Esophagus squamous epithelium (tissue), 5 donors: ENCODE data around the gene SFPQ. TPM values are rescaled to one million over a fixed set of nuclear protein-coding genes. Genes with fewer than 3 reads are reported as not detected.

Experiments
- DNase-seq: peaks from one replicate; lab custom pipeline; 2025; lab: John Stamatoyannopoulos, UW
- H3K27ac ChIP-seq, 4 donors: fragments of 200-600 bp; sonication (generic); one replicate each; pipeline ENCODE4 v1.5.1; 2016 to 2019; ENCODE audit warnings: mild to moderate bottlenecking in 1 of 4
- H3K27me3 ChIP-seq, 4 donors: fragments of 200-600 bp; sonication (generic); 1 replicate in 3 of 4; 2 replicates in 1 of 4; pipeline versions ENCODE4 v1.5.1 to v1.6.0; 2017 to 2021; ENCODE audit warnings: antibody characterized with exemption in 1 of 4
- H3K36me3 ChIP-seq, 3 donors: fragments of 200-600 bp; sonication (generic); one replicate each; pipeline ENCODE4 v1.5.1; 2016 to 2019
- H3K4me1 ChIP-seq, 3 donors: fragments of 200-600 bp; sonication (generic); one replicate each; pipeline ENCODE4 v1.5.1; 2017 to 2019
- H3K4me3 ChIP-seq, 4 donors: fragments of 200-600 bp; sonication (generic); 1 replicate in 3 of 4; 2 replicates in 1 of 4; pipeline ENCODE4 v1.5.1; 2016 to 2019; ENCODE audit warnings: mild to moderate bottlenecking in 2 of 4, moderate library complexity in 1 of 4
- H3K9me3 ChIP-seq, 3 donors: fragments of 200-600 bp; sonication (generic); one replicate each; pipeline ENCODE4 v1.5.1; 2016 to 2019
- CTCF ChIP-seq, 6 experiments: fragments of 450-650 bp in 4 of 6; fragments of 200-600 bp in 2 of 6; sonication (generic) in 2 of 6; IDR thresholded peaks; one replicate each; pipeline ENCODE4 v1.5.1; 2016 to 2019; ENCODE audit warnings: antibody characterized with exemption in 6 of 6, mild to moderate bottlenecking in 4 of 6, moderate library complexity in 4 of 6
- POLR2A ChIP-seq, 4 donors: fragments of 450-650 bp; IDR thresholded peaks; one replicate each; pipeline ENCODE4 v1.6.1; 2017; ENCODE audit warnings: antibody characterized with exemption in 4 of 4, mild to moderate bottlenecking in 4 of 4, moderate library complexity in 3 of 4
- WGBS, 2 donors: methylation state at CpG; one replicate each; pipeline ENCODE4 v1.1.5; 2018; 5-methylcytosine and 5-hydroxymethylcytosine counted together
- intact Hi-C: fragments of 100-400 bp; cut with DNase I; formaldehyde crosslinking; loops from one replicate; pipeline ENCODE4 v1.15.0; 2022
- total RNA-seq, 4 donors: library from RNA; depleted of rRNA; stranded (reverse); fragments of >200 nt; gene quantifications; one replicate each; pipeline ENCODE4 v1.1.0, GENCODE V29; 2016
- donor health status: DM: yes; HTN: yes; CAD: no.

The SFPQ gene
- total RNA-seq, 4 donors from 2014 or later = 99.6 to 222 (median 155) TPM

GRCh38 chr1:35192056-35192852, 691 bp downstream of the SFPQ start:
- 0% methylated on average over 9 of the region's 94 CpGs; no CpG with 5 or more reads in 1 of the 2 donors for WGBS, 2 donors
- Histone ChIP-seq H3K9me3 (no peaks in the 10 kb centered on the region), H3K27ac (peak overlapping the region; percentile 97 to 100 (median 99)), H3K4me3 (peak overlapping the region; percentile 89 to 99 (median 96)), H3K27me3 (no peaks in the 10 kb centered on the region), H3K4me1 (peaks cover 7 to 55% (median 31%) of the 10 kb centered on the region in 3 donors), H3K36me3 (peaks cover 6 to 44% (median 22%) of the 10 kb centered on the region in 3 donors)
- TF ChIP-seq CTCF (IDR thresholded peaks at IDR 0.05) = peak in 4 of 6 experiments; percentile 9 to 38 (median 28)
- peak in 1 of 4 donors; percentile 55 for TF ChIP-seq POLR2A (IDR thresholded peaks at IDR 0.05)
- intact Hi-C loops = no loop called here
- DNase-seq = peak; percentile 31

DNA sequence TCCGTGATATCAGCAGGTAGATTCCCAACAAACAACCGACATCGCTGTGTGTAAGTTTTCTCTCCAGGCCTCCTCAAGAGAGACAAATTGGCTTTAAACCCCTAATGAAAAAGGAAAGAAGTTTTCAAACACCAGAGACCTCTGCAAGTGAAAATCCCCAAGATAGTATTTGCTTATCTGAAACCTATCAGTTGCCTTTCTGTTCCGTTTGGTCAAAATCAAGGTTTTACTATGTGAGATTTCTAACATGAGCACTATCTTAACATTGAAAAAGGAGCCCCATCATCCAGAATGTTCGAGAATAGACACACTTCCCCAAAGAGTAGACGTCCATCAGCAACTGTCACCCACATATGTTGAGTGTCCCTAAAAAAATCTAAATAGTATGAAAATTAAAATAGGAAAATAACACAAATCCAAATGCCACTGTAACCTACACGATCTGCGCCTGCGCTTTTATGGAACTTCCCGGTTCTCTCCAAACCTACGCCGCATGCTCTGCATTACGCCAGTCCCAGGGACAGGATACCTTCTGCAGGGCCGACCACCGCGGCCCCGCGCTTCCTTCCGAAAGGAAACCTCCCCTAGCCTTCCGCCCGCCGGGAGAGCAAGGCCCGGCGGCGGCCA, 1.4 kb downstream of the SFPQ start:
- DNase-seq = no peak
- peak overlapping the region; percentile 89 to 99 (median 96) for H3K4me3 ChIP-seq
- intact Hi-C loops = no loop called here
- H3K27me3 ChIP-seq = no peaks in the 10 kb centered on the region
- peaks cover 12 to 52% (median 29%) of the 10 kb centered on the region in 3 donors for H3K36me3 ChIP-seq
- WGBS, 2 donors = 1 to 2% methylated on average over 10 to 13 of the region's 25 CpGs
- TF ChIP-seq POLR2A (IDR thresholded peaks at IDR 0.05) (no peak), CTCF (IDR thresholded peaks at IDR 0.05) (no peak)
- H3K9me3 ChIP-seq = no peaks in the 10 kb centered on the region
- H3K27ac ChIP-seq = peak overlapping the region; percentile 97 to 100 (median 99)
- H3K4me1 ChIP-seq = peaks cover 7 to 62% (median 34%) of the 10 kb centered on the region in 3 donors

- intact Hi-C loops = no loop called here
- peaks cover 17 to 59% (median 34%) of the 10 kb centered on the region in 3 donors for H3K36me3 ChIP-seq
- H3K4me1 ChIP-seq = peaks cover 7 to 69% (median 42%) of the 10 kb centered on the region in 3 donors
- no peak for DNase-seq
- H3K9me3 ChIP-seq = no peaks in the 10 kb centered on the region
- 3% methylated on average over 6 of the region's 6 CpGs for WGBS, 2 donors
- TF ChIP-seq CTCF (IDR thresholded peaks at IDR 0.05) = no peak
- no peak for TF ChIP-seq POLR2A (IDR thresholded peaks at IDR 0.05)
- no peaks in the 10 kb centered on the region for H3K27me3 ChIP-seq
- peak overlapping the region in 3 of 4 donors; percentile 97 to 100 (median 99) for H3K27ac ChIP-seq
- peak overlapping the region; percentile 89 to 99 (median 96) for H3K4me3 ChIP-seq
Measured at GRCh38 chr1:35190784-35191183, 2.2 kb downstream of the SFPQ start.

DNA sequence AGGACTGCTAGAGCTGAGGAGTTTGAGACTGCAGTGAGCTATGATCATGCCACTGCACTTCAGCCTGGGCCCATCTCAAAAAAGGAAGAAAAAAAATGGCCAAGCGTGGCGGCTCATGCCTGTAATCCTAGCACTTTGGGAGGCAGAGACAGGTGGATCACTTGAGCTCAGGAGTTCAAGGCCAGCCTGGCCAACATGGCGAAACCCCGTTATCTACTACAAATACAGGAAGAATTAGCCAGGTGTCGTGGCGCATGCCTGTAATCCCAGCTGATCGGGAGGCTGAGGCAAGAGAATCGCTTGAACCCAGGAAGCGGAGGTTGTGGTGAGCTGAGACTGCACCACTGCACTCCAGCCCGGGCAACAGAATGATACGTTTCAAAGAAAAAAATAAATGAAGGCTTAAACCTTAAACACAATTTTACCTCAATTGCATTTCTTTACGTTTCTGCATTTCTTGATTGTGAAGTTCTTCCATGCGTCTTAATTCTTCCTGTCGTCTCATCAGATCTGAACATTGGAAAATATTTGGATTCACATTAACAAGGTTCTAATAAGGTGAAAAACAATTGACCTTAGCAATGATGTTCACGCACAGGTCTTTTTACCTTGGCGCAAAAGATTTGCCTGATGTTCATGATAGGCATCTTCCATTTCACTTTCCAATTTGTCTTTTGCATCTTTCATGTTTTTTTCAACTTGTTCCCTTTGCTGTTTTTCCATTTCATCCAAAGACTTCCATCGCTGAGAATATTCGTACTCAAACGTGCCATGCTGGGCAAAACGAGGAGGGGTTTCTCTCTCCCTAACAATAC, 4.2 kb downstream of the SFPQ start:
- Histone ChIP-seq H3K36me3 (peaks cover 24 to 79% (median 54%) of the 10 kb centered on the region in 3 donors), H3K27ac (no peak overlapping the region), H3K4me3 (peak overlapping the region in 1 of 4 donors; percentile 99), H3K27me3 (no peaks in the 10 kb centered on the region), H3K9me3 (no peaks in the 10 kb centered on the region), H3K4me1 (peaks cover 7 to 80% (median 44%) of the 10 kb centered on the region in 3 donors)
- intact Hi-C loops = no loop called here
- 76 to 80% methylated on average over 20 of the region's 20 CpGs for WGBS, 2 donors
- DNase-seq = no peak
- no peak for TF ChIP-seq CTCF (IDR thresholded peaks at IDR 0.05)
- no peak for TF ChIP-seq POLR2A (IDR thresholded peaks at IDR 0.05)
